ENCODE results near the gene ZMYND12. TPM values are rescaled to one million over a fixed set of nuclear protein-coding genes. Genes with fewer than 3 reads are reported as not detected.

Gene ZMYND12
- total and polyA plus RNA-seq, 4 donors, result 0.26 to 1.1 TPM; not detected in 2

DNA sequence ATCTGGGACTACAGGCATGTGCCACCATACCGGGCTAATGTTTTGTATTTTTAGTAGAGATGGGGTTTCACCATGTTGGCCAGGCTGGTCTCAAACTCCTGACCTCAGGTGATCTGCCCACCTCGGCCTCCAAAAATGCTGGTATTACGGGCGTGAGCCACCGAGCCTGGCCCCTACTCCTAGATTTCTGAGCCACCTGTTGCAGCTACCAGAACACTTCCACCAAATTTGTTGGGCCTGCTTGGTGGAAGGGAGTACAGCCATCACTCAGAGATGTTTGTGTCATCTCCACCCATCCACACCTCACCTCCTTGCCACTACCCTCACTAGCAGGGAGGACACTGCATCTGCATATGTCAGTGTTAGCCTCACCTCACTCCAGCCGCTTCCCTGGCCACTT lies 69.8 kb downstream of the ZMYND12 start:
- WGBS, 2 donors, result 91% methylated on average over 6 of the region's 6 CpGs
- Histone ChIP-seq H3K27ac (ENCODE audit: low read depth in 1 of 2, low read length in 2 of 2) (no peak overlapping the region), H3K4me3 (ENCODE audit: low read length in 2 of 2) (no peak overlapping the region), H3K27me3 (ENCODE audit: control insufficient read depth in 1 of 2, insufficient read depth in 2 of 2, low read length in 1 of 2) (no peaks in the 10 kb centered on the region), H3K36me3 (ENCODE audit: control insufficient read depth in 1 of 2, insufficient read depth in 2 of 2, low read length in 1 of 2) (no peaks in the 10 kb centered on the region), H3K9me3 (ENCODE audit: control insufficient read depth, low read length) (no peaks in the 10 kb centered on the region), H3K4me1 (ENCODE audit: control insufficient read depth in 1 of 2, insufficient read depth in 2 of 2, low read length in 2 of 2) (no peaks in the 10 kb centered on the region)
- intact Hi-C loops (cut with DNase I), result no loop called here
- DNase-seq (no peak), ATAC-seq (ENCODE audit: low FRiP score) (no peak)

DNA sequence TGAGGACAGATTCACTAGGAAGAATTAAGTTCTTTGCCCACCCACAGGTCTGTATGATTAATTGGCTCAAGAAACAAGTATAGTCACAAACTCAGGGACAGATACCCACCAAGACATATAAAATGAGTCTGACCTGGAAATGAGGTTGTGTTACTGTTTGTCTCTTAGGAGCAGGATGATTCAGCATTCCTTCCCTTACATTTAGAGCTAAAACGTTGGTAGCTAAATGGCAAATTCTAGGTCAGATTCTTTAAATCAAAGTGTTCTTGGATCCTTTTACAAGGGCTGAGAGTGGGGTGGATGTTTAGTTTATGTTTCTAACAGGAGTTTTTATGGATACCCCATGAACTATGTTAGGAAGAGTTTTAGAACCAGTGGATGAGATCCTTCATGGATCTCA lies 70.5 kb downstream of the ZMYND12 start:
- Histone ChIP-seq H3K4me3 (ENCODE audit: low read length in 2 of 2) (no peak overlapping the region), H3K27ac (ENCODE audit: low read depth in 1 of 2, low read length in 2 of 2) (no peak overlapping the region), H3K9me3 (ENCODE audit: control insufficient read depth, low read length) (no peaks in the 10 kb centered on the region), H3K27me3 (ENCODE audit: control insufficient read depth in 1 of 2, insufficient read depth in 2 of 2, low read length in 1 of 2) (no peaks in the 10 kb centered on the region), H3K4me1 (ENCODE audit: control insufficient read depth in 1 of 2, insufficient read depth in 2 of 2, low read length in 2 of 2) (no peaks in the 10 kb centered on the region), H3K36me3 (ENCODE audit: control insufficient read depth in 1 of 2, insufficient read depth in 2 of 2, low read length in 1 of 2) (no peaks in the 10 kb centered on the region)
- 19 to 25% methylated on average over 1 of the region's 1 CpG for WGBS, 2 donors
- intact Hi-C loops (cut with DNase I), result no loop called here
- ATAC-seq (ENCODE audit: low FRiP score) (no peak), DNase-seq (no peak)

DNA sequence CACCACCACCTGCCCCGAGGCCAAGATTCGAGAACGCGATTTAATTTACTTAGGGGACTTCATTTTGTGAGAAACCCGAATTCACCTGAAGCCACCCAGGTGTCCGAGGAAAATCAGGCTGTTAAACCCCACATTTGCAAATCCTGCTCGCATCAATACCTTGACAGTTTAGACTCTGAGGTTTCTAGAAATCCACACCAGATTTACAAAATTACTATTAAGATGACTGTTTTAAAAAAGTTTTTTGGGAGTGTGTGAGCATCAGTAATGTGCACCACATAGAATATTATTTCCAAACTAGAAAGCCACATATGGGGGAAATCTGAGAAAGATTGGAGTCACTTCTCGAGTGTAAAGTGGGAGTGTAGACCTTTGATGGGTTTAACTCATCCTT lies 74.5 kb downstream of the ZMYND12 start:
- 12 to 14% methylated on average over 8 of the region's 8 CpGs for WGBS, 2 donors
- H3K36me3 ChIP-seq (ENCODE audit: control insufficient read depth in 1 of 2, insufficient read depth in 2 of 2, low read length in 1 of 2), result no peaks in the 10 kb centered on the region
- H3K9me3 ChIP-seq (ENCODE audit: control insufficient read depth, low read length), result no peaks in the 10 kb centered on the region
- no peaks in the 10 kb centered on the region for H3K27me3 ChIP-seq (ENCODE audit: control insufficient read depth in 1 of 2, insufficient read depth in 2 of 2, low read length in 1 of 2)
- ATAC-seq (ENCODE audit: low FRiP score) (no peak), DNase-seq (no peak)
- H3K4me3 ChIP-seq (ENCODE audit: low read length in 2 of 2), result no peak overlapping the region
- H3K4me1 ChIP-seq (ENCODE audit: control insufficient read depth in 1 of 2, insufficient read depth in 2 of 2, low read length in 2 of 2), result no peaks in the 10 kb centered on the region
- H3K27ac ChIP-seq (ENCODE audit: low read depth in 1 of 2, low read length in 2 of 2), result no peak overlapping the region
- intact Hi-C loops (cut with DNase I), result no loop called here

DNA sequence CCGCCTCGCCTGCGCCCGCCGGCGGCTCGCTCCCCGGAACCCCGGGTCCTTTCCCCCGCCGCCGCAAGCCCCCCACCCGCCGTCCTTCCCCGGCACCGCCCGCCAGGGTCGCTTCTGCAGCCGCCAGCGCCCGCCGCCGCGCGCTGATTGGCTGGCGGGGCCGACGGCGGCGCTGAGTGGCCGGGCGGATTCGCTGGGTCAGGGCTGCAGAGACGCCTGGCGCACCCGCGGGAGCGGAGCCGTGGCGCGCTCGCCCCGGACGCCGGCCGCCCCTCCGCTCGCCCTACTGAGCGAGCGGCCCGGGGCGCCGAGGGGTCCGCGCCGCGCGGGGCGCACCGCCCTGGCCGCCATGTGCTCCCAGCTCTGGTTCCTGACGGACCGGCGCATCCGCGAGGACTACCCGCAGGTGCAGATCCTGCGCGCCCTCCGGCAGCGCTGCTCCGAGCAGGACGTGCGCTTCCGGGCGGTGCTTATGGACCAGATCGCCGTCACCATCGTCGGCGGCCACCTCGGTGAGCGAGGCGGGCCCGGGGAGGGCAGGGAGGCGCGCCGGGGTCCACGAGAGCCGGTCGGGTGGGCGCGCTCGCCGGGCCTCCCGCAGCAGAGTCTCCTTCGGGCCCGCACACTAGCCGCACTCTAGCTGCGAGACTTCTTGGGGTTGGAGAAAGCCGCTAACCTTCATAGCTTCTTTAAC lies 75.1 kb downstream of the ZMYND12 start, which contains the start of gene RIMKLA:
Gene RIMKLA, plus strand, starts transcription at position 207 of the 694 bp plus-strand sequence. Its CDS starts 143 bp downstream, at position 350.
- DNase-seq (peak; percentile 48 to 81), ATAC-seq (ENCODE audit: low FRiP score) (peak; percentile 66)
- H3K4me1 ChIP-seq (ENCODE audit: control insufficient read depth in 1 of 2, insufficient read depth in 2 of 2, low read length in 2 of 2), result no peaks in the 10 kb centered on the region
- H3K9me3 ChIP-seq (ENCODE audit: control insufficient read depth, low read length), result no peaks in the 10 kb centered on the region
- 0 to 1% methylated on average over 55 to 101 of the region's 101 CpGs for WGBS, 2 donors
- no peak within 1 kb of the TSS for H3K27ac ChIP-seq (ENCODE audit: low read depth in 1 of 2, low read length in 2 of 2)
- intact Hi-C loops (cut with DNase I), result no loop called here
- no peaks in the 10 kb centered on the region for H3K27me3 ChIP-seq (ENCODE audit: control insufficient read depth in 1 of 2, insufficient read depth in 2 of 2, low read length in 1 of 2)
- H3K4me3 ChIP-seq (ENCODE audit: low read length in 2 of 2), result peak within 1 kb of the TSS; percentile 59 to 64
- no peaks in the 10 kb centered on the region for H3K36me3 ChIP-seq (ENCODE audit: control insufficient read depth in 1 of 2, insufficient read depth in 2 of 2, low read length in 1 of 2)

Other genes starting within 250 kb of the ZMYND12 start
- gene FOXJ3, start 120.8 kb downstream of the ZMYND12 start, total RNA-seq, result 10 to 100 TPM; 44.4 to 64.2 TPM
- 10 to 100 TPM in 1 of 2 donors, 1 to 10 TPM in 1; 9.6 to 17.1 TPM for gene FOXJ3, start 120.8 kb downstream of the ZMYND12 start, polyA plus RNA-seq
- 1 to 10 TPM in 1 of 2 donors, under 1 TPM in 1; 0.06 to 1.3 TPM for gene RIMKLA, start 75.2 kb downstream of the ZMYND12 start, total RNA-seq
- under 1 TPM; 0.25 to 0.54 TPM for gene RIMKLA, start 75.2 kb downstream of the ZMYND12 start, polyA plus RNA-seq
- gene PPCS, start 521 bp upstream of the ZMYND12 start, total RNA-seq, result 10 to 100 TPM; 33.7 to 41.8 TPM
- gene PPCS, start 521 bp upstream of the ZMYND12 start, polyA plus RNA-seq, result 100 to 1,000 TPM in 1 of 2 donors, 10 to 100 TPM in 1; 66.3 to 171 TPM
- 1 to 10 TPM; 2.3 to 6.3 TPM for gene CCDC30, start 7.3 kb upstream of the ZMYND12 start, total RNA-seq
- 1 to 10 TPM; 1.8 to 2.3 TPM for gene CCDC30, start 7.3 kb upstream of the ZMYND12 start, polyA plus RNA-seq
- 10 to 100 TPM; 14.1 to 16.4 TPM for gene PPIH, start 202.4 kb upstream of the ZMYND12 start, total RNA-seq
- gene PPIH, start 202.4 kb upstream of the ZMYND12 start, polyA plus RNA-seq, result 10 to 100 TPM; 24.0 to 32.5 TPM
- gene YBX1, start 226.4 kb upstream of the ZMYND12 start, total RNA-seq, result 100 to 1,000 TPM; 393 to 498 TPM
- gene YBX1, start 226.4 kb upstream of the ZMYND12 start, polyA plus RNA-seq, result 1,000 to 10,000 TPM in 1 of 2 donors, 100 to 1,000 TPM in 1; 816 to 1,633 TPM